Measurements from ENCODE around the gene NOC2L.
"Not testable (repeated sequence)": the region's sequence is repeated elsewhere in the genome, so short reads cannot be mapped to it uniquely, and the experiment has no call there.

GRCh38 chr1:897951-898350, 61.1 kb downstream of the NOC2L start:
- TF ChIP-seq POLR2A (IDR thresholded peaks at IDR 0.05; ENCODE audit: low read length); GATA1 (IDR thresholded peaks at IDR 0.05; ENCODE audit: low read depth, low read length): not testable (repeated sequence)
